OCI-LY7 (cell line): ENCODE measurements around the gene LYRM9.

Experiments used
- CTCF ChIP-seq: fragments of 200-600 bp; sonication (generic); conservative IDR thresholded peaks from 2 replicates; pipeline ENCODE4 v1.5.1; 2014; ENCODE audit warnings: mild to moderate bottlenecking, antibody characterized with exemption, low read length, moderate library complexity, mixed read lengths
- EZH2phosphoT487 ChIP-seq: fragments of 200-600 bp; sonication (generic); IDR thresholded peaks from 2 replicates; pipeline ENCODE4 v1.6.1; 2018; ENCODE audit warnings: low read depth, borderline replicate concordance, mild to moderate bottlenecking, mixed run types, antibody characterized with exemption, low read length, moderate library complexity, mixed read lengths

- TF ChIP-seq CTCF (no peak), EZH2phosphoT487 (no peak)
Observed at GRCh38 chr17:27849474-27850185, 43.5 kb downstream of the LYRM9 start.
